SK-N-SH (cell line): ENCODE measurements around the gene ERVW-1. TPM values are rescaled to one million over a fixed set of nuclear protein-coding genes. Genes with fewer than 3 reads are reported as not detected.
"Not testable (repeated sequence)": the region's sequence is repeated elsewhere in the genome, so short reads cannot be mapped to it uniquely, and the experiment has no call there.

ENCODE experiments used
- CTCF ChIA-PET: fragments of 300-600, 350-600 bp; formaldehyde crosslinking; extraction: SDS; loops from one replicate; lab custom pipeline; 2021; lab: Yijun Ruan, JAX
- POLR2A ChIA-PET: fragments of 350-600 bp; sonication (Branson Sonifier 250); formaldehyde crosslinking; extraction: SDS; loops from one replicate; lab custom pipeline; 2020; ENCODE audit warnings: antibody characterized with exemption, inconsistent platforms; lab: Yijun Ruan, JAX
- DNase-seq: peaks from one replicate; pipeline ENCODE4 v3.0.0; 2012
- H2AFZ ChIP-seq: fragments of 200-600 bp; sonication (generic); 2 replicates; pipeline ENCODE4 v1.8.1; 2016; ENCODE audit warnings: antibody characterized with exemption, mild to moderate bottlenecking, low read depth
- H3F3A ChIP-seq: fragments of 200-600 bp; sonication (generic); replicated peaks from 2 replicates; pipeline ENCODE3; 2016; ENCODE audit warnings: antibody characterized with exemption, mild to moderate bottlenecking; ENCODE audit not compliant: insufficient read depth
- H3K27ac ChIP-seq, 2 experiments: fragments of 200-500 bp in 1 of 2; fragments of 200-600 bp in 1 of 2; sonication (Bioruptor generic) in 1 of 2; sonication (generic), shearing (Covaris generic) in 1 of 2; 2 replicates each; pipeline versions ENCODE4 v1.5.1 to v1.6.1; 2014 to 2016; ENCODE audit warnings: low read depth in 2 of 2, inconsistent platforms in 1 of 2, low read length in 1 of 2, mild to moderate bottlenecking in 1 of 2, mixed read lengths in 1 of 2
- H3K27me3 ChIP-seq: fragments of 200-600 bp; sonication (generic), shearing (Covaris generic); 2 replicates; pipeline ENCODE4 v1.6.1; 2016; ENCODE audit warnings: mixed run types; ENCODE audit not compliant: insufficient read depth
- H3K36me3 ChIP-seq, 2 experiments: fragments of 200-500 bp in 1 of 2; fragments of 200-600 bp in 1 of 2; sonication (Bioruptor generic) in 1 of 2; sonication (generic) in 1 of 2; replicated peaks in 1 of 2; 2 replicates each; pipeline versions ENCODE3 to v1.5.1; 2014 to 2016; ENCODE audit warnings: low read length in 1 of 2, mild to moderate bottlenecking in 1 of 2; ENCODE audit not compliant: insufficient read depth in 2 of 2, control insufficient read depth in 1 of 2
- H3K4me1 ChIP-seq, 2 experiments: fragments of 200-500 bp in 1 of 2; fragments of 200-600 bp in 1 of 2; sonication (Bioruptor generic) in 1 of 2; sonication (generic), shearing (Covaris generic) in 1 of 2; 2 replicates each; pipeline versions ENCODE4 v1.5.1 to v1.6.1; 2014 to 2016; ENCODE audit warnings: low read depth in 1 of 2, low read length in 1 of 2, mixed run types in 1 of 2; ENCODE audit not compliant: insufficient read depth in 2 of 2, control insufficient read depth in 1 of 2
- H3K4me2 ChIP-seq: fragments of 200-600 bp; sonication (generic), shearing (Covaris generic); 2 replicates; pipeline ENCODE4 v1.6.1; 2017; ENCODE audit warnings: mixed run types
- H3K4me3 ChIP-seq, 2 experiments: fragments of 200-500 bp in 1 of 2; fragments of 200-600 bp in 1 of 2; sonication (Bioruptor generic) in 1 of 2; sonication (generic), shearing (Covaris generic) in 1 of 2; 2 replicates each; pipeline versions ENCODE4 v1.5.1 to v1.8.1; 2014 to 2016; ENCODE audit warnings: low read depth in 2 of 2, inconsistent platforms in 1 of 2, low read length in 1 of 2, mild to moderate bottlenecking in 1 of 2, mixed read lengths in 1 of 2, moderate library complexity in 1 of 2
- H3K79me2 ChIP-seq: fragments of 200-600 bp; sonication (generic); 2 replicates; pipeline ENCODE4 v1.8.1; 2017; ENCODE audit warnings: mild to moderate bottlenecking; ENCODE audit not compliant: insufficient read depth
- H3K9ac ChIP-seq: fragments of 200-600 bp; sonication (generic); 2 replicates; pipeline ENCODE4 v1.6.1; 2017; ENCODE audit warnings: mixed run types
- H3K9me2 ChIP-seq: fragments of 200-600 bp; sonication (generic); 2 replicates; pipeline ENCODE4 v1.6.1; 2017; ENCODE audit warnings: mixed run types
- H3K9me3 ChIP-seq: fragments of 200-600 bp; sonication (generic); 2 replicates; pipeline ENCODE4 v1.6.1; 2017; ENCODE audit warnings: mixed run types, mild to moderate bottlenecking, moderate library complexity
- H4K20me1 ChIP-seq: fragments of 200-600 bp; sonication (generic); 2 replicates; pipeline ENCODE4 v1.6.1; 2017; ENCODE audit warnings: mild to moderate bottlenecking, mixed run types; ENCODE audit not compliant: insufficient read depth
- CHD2 ChIP-seq: fragments of 150-350 bp; IDR thresholded peaks from 2 replicates; pipeline ENCODE4 v1.6.1; 2018; ENCODE audit warnings: low read length; ENCODE audit not compliant: partially characterized antibody
- GATA2 ChIP-seq: sonication (generic); formaldehyde crosslinking; IDR thresholded peaks from 2 replicates; pipeline ENCODE4 v1.5.0; 2020; ENCODE audit warnings: mild to moderate bottlenecking, missing genetic modification reagents
- NRF1 ChIP-seq: IDR thresholded peaks from 2 replicates; pipeline ENCODE4 v1.6.1; 2012; ENCODE audit warnings: low read depth, mild to moderate bottlenecking, low read length
- REST ChIP-seq: IDR thresholded peaks from 2 replicates; pipeline ENCODE4 v1.6.1; 2012; ENCODE audit warnings: mild to moderate bottlenecking, low read depth, low read length, moderate library complexity
- RFX5 ChIP-seq: IDR thresholded peaks from 2 replicates; pipeline ENCODE4 v1.6.1; 2012; ENCODE audit warnings: mild to moderate bottlenecking, improper control_type of control experiment, low read length
- TEAD4 ChIP-seq: IDR thresholded peaks from 2 replicates; pipeline ENCODE4 v1.4.0; 2012; ENCODE audit warnings: mild to moderate bottlenecking, borderline replicate concordance; ENCODE audit not compliant: insufficient read depth
- WGBS: methylation state at CpG from one replicate; pipeline ENCODE4 v1.1.6; 2017; ENCODE audit warnings: low lambda C conversion rate; 5-methylcytosine and 5-hydroxymethylcytosine counted together
- polyA plus RNA-seq, 3 experiments: library from polyadenylated mRNA; depleted of rRNA; stranded (reverse); fragments of >200 nt; gene quantifications; 2 replicates each; pipeline ENCODE4 v1.2.3, GENCODE V29; 2012
- TF ChIP-seq, protein P1 (sequence below): IDR thresholded peaks from 2 replicates; pipeline ENCODE4 v1.4.0; 2012; ENCODE audit warnings: low read depth

The ERVW-1 gene
- polyA plus RNA-seq, 1 of the 3 experiments (the other 2 are of a cell fraction): not detected

DNA sequence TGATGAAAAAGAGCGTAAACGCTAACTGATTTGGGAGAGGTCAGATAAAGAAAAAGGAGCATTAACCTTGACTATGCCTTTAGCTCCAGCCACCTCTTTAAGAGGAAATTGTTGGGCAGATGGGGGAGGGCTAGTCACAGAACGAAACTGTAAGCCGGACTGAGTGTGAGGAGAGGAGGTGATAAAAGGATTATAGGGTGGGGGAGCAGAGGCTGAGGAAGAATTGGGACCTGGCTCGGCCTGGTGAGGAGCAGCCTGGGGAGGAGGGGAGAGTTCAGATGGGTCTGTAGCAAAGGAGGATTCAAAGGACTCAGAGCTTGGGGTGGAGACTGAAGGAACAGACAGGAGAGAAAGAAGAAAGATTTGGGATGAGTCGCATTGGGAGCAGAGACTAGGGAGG is 5.9 kb upstream of the ERVW-1 start:
- H3K79me2 ChIP-seq, H3K9ac ChIP-seq, H3K4me3 ChIP-seq, DNase-seq, H3K27me3 ChIP-seq, H3K4me1 ChIP-seq, H3K4me2 ChIP-seq, H3K9me2 ChIP-seq, H3K9me3 ChIP-seq, H3F3A ChIP-seq, H3K27ac ChIP-seq, H2AFZ ChIP-seq, H4K20me1 ChIP-seq, POLR2A ChIA-PET: not testable (repeated sequence)
- peaks cover 25 to 34% of the 10 kb centered on the region in 2 experiments for H3K36me3 ChIP-seq
- 92% methylated on average over 6 of the region's 6 CpGs for WGBS
- CTCF ChIA-PET: interaction anchor here (1.0 to 1.3 kb wide), 2 partner anchors 22 to 306 kb away, joined by 3 to 4 read pairs; no protein-coding TSS in a partner anchor

GRCh38 chr7:92479146-92479545 is 1.4 kb upstream of the ERVW-1 start:
- H3K9me2 ChIP-seq, H4K20me1 ChIP-seq, H3K27ac ChIP-seq, H3K4me2 ChIP-seq, H3K9ac ChIP-seq, H2AFZ ChIP-seq, H3F3A ChIP-seq, H3K9me3 ChIP-seq, DNase-seq, H3K79me2 ChIP-seq, H3K27me3 ChIP-seq, H3K36me3 ChIP-seq, H3K4me1 ChIP-seq, POLR2A ChIA-PET, H3K4me3 ChIP-seq: not testable (repeated sequence)
- 89% methylated on average over 4 of the region's 4 CpGs for WGBS
- CTCF ChIA-PET: interaction anchor here (1.8 to 1.9 kb wide), 2 partner anchors 18 to 32 kb away, joined by 9 to 10 read pairs; partner anchors contain the start of gene GATAD1

- Histone ChIP-seq H3K36me3 (no peaks in the 10 kb centered on the region), H3K79me2 (no peaks in the 10 kb centered on the region), H3K9ac (no peak overlapping the region), H3K9me2 (no peaks in the 10 kb centered on the region), H2AFZ (no peak overlapping the region), H3K4me2 (no peak overlapping the region), H3K9me3 (no peaks in the 10 kb centered on the region), H3F3A (no peaks in the 10 kb centered on the region), H3K27ac (no peak overlapping the region), H4K20me1 (no peaks in the 10 kb centered on the region), H3K4me3 (no peak overlapping the region), H3K27me3 (no peaks in the 10 kb centered on the region), H3K4me1 (no peaks in the 10 kb centered on the region)
- ChIA-PET POLR2A (no interaction called here), CTCF (interaction anchor here (1.8 to 1.9 kb wide), 2 partner anchors 18 to 32 kb away, joined by 9 to 10 read pairs; partner anchors contain the start of gene GATAD1)
- WGBS: 93% methylated on average over 4 of the region's 4 CpGs
- TF ChIP-seq TEAD4: no peak
- TF ChIP-seq CHD2: no peak
- TF ChIP-seq RFX5: no peak
- TF ChIP-seq NRF1: no peak
- TF ChIP-seq, protein P1, sequence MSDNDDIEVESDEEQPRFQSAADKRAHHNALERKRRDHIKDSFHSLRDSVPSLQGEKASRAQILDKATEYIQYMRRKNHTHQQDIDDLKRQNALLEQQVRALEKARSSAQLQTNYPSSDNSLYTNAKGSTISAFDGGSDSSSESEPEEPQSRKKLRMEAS: no peak
- no peak for TF ChIP-seq REST
- no peak for TF ChIP-seq GATA2 (CRISPR knock-in tag)
- no peak for DNase-seq
Observed at GRCh38 chr7:92478711-92479110, 965 bp upstream of the ERVW-1 start.
